COLO668 (cell line): ENCODE measurements around the gene ZFP30.
A peak's percentile ranks its signal among the peaks of the same experiment; 100 is the strongest.
"Not testable (repeated sequence)": the region's sequence is repeated elsewhere in the genome, so short reads cannot be mapped to it uniquely, and the experiment has no call there.

Experiments used
- DNase-seq: peaks from one replicate; lab custom pipeline; 2025; ENCODE audit not compliant: unreplicated experiment; lab: John Stamatoyannopoulos, UW

ZFP30 gene

DNA sequence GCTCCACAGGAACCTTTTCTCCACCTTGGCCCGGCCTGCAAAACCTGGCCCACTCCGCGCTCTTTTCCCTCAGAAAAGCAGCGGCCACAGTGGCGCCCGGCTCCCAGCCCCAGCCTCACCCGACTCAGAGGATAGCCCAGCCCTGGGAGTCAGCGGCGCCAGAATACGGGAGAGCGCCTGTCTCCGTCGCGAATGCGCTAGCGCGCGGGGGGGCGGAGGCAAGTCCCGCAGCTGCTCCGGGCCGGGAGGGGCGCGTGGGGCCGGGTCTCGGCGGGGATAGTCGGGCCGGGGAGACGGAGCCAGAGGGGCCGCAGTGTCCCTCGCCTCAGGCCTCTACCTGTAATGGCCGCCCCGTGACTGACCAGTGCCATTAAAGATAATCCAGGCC, at the start of gene ZFP30:
TSS of gene ZFP30 (minus strand) at position 165 of the 388 bp plus-strand sequence. CDS start 7,643 bp downstream, outside the sequence.
- peak; percentile 90 for DNase-seq

DNA sequence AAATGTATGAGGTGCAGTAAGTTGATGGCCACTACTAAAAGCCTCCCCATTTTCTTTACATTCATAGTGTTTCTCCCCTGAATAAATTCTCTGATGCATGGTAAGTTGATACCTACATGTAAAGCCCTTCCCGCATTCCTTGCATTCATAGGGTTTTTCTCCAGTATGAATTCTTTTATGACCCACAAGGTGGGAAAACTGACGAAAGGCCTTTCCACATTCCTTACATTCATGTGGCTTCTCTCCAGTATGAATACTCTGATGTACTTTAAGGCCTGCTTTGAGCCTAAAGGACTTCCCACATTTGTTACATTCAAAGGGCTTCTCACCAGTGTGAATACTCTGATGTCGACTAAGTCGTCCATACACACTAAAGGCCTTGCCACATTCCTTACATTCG, 43.8 kb upstream of the ZFP30 start:
- no peak for DNase-seq

DNA sequence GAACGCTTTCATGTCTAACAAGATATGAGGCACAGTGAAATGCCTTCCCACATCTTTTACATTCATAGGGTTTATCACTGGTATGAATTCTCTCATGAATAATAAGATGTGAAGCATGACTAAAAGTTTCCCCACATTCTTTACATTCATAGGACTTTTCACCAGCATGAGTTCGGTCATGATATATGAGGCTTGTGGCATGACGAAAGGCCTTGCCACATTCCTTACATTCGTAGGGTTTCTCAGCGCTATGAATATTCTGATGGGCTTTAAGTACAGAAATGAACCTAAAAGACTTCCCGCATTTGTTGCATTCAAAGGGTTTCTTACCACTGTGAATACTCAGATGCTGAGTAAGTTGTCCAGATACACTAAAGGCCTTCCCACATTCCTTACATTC, 43.0 kb upstream of the ZFP30 start:
- no peak for DNase-seq

DNA sequence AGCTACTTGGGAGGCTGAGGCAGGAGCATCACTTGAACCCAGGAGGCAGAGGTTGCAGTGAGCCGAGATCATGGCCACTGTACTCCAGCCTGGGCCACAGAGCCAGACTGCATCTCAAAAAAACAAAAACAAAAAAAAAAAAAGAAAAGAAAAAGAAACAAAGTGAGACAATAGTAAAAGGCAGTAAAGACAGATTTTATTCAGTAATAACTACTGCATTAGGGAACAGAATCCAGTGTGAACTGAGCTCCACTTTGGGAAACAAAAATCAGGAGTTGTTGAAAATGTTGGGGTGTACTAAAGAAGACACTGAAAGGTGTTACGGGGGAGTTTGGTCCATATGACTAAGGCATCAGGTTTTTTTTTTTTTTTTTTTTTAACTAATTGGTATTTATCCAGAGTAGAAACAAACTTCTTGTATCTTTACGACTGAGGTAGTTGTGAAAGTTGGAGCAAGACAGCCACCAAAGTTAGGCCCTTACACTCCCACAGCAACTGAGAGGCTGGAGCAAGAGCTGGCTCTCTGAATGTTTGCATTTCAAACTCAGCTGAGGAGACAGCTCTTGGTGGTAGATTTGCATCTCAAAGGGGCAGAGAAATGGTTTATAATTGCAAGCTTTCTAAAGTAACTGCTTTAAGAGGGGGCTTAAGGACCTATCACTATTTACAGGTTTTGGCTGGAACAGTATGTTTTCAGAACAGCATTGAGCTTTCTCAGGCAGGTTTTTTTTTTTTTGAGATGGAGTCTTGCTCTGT, 40.1 kb upstream of the ZFP30 start:
- no peak for DNase-seq

DNA sequence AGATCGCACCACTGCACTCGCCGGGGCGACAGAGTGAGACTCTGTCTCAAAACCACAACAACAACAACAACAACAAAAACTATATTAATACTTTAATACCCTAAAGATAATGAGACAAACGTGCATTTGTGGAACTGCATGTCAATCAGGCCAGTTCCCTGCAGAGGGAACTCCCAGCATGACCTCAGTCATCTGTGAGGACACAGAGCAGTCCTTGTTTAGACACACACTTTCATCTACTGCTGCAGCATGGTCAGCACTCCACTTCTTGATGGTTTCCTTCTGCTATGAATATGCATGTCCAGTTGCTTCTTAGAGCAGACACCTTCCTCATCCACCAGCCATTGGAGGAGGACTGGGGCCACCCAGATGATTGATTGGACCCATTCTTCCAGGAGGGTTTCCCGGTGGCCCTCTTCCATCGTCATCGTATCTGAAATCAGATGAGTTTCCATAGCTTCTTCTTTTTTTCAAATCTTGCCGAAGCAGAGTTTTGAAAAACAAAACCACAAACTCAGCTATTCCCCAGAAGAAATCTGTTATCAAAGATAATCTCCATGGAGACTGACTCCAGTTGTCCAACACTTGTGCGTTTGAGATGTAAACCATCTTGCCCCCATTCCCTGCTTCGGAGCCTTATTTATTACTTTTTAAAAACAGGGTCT, 37.8 kb upstream of the ZFP30 start:
- no peak for DNase-seq

DNA sequence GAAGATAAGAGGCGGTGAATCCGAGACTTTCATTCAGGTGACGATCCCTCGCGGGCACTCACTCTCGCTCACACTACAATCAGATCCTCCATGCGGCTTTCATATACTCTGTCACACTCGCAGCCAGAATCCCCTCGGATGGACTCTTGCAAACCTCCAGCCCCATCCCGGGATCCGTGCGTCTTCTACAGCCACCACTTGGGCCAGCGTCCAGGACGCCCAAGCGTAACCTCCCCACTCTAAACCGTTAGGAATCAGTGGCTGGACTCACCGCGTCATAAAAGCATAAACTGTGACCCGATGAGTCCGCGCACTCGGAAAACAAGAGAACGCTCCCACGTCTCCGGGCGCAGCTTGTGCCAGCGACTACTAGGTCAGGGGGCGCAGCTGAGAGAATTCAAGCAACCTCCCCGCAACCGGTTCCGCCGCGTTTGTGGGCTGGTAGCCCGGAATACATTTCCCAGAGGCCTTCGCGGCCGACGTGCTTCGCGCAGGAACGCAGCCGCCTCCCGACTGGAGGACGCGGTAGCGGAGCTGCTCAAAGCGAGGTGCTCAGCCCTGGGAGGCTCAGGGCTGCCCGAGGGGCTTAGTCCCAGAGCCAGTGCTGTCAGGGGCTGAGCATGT, 36.7 kb upstream of the ZFP30 start:
- DNase-seq = no peak

DNA sequence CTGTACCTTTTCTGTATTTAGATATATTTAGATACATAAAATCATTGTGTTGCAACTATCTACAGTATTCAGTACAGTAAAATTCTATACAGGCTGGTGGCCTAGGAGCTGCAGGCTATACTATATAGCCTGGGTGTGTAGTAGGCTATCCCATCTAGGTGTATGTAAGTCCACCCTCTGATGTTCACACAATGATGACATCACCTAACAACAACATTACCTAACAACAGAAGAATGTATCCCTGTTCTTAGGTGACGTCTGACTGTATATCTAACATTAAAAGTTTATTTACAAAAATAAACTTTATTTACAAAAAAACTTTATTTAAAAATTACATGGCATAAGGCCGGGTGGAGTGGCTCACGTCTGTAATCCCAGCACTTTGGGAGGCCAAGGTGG, 28.3 kb upstream of the ZFP30 start:
- DNase-seq = no peak

DNA sequence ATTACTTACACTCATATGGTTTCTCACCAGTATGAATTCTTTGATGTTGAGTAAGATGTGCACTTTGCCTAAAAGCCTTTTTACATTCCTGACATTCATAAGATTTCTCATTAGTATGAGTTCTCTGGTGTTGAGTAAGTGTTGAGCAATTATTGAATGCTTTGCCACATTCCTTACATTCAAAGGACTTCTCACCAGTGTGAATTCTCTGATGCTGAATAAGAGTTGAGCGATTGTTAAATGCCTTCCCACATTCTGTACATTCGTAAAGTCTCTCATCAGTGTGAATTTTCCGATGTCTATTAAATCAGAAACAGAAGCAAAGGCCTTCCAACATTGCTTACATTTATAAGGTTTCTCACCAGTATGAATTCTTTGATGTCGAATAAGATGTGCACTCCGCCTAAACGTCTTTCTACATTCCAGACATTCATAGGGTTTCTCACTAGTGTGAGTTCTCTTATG, 14.2 kb upstream of the ZFP30 start:
- no peak for DNase-seq

DNA sequence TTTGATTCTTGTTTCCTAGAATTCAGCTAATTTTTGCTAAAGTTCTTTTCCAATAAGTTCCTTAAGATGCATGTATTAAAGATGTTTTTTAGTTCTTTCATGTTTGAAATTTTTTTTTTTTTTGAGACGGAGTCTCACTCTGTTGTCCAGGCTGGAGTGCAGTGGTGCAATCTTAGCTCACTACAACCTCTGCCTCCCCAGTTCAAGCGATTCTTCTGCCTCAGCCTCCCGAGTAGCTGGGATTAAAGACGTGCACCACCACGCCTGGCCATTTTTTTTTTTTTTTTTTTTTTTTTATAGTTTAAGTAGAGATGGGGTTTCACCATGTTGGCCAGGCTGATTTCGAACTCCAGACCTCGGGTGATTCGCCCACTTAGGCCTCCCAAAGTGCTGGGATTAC, 1.9 kb upstream of the ZFP30 start:
- not testable (repeated sequence) for DNase-seq

DNA sequence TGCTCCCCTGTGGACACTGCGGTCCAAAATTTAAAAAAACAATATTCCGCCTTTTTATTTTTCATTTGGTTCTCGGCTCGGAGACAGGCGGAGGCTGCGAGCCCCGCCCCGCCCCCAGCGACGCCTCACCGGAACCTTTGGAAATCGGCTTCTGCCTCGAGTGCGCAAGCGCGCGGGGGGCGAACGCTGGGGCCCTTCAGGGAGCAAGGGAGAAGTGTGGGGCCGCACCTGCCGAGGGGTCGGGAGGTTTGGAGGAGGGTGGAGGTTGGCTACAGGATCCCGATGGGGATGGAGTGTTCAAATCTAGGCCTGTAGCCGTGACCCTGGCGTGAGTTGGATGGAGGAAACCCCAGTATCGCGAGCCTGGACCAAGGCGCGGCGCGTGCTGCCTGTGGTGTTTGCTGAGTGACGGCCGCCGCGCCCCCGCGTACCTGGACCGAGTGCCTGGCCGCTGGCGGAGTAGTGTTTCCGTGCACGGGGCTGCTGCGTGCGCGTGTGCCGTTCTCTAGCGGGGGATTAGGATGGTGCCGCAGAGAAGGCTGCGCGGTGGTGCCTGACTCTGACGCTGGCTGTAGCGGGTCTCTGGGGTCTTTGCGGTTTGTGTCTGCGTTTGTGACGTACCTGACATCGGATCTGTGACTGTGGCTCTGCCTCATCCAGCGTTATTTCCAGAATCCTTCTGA, 565 bp upstream of the ZFP30 start:
- DNase-seq = peak; percentile 94

DNA sequence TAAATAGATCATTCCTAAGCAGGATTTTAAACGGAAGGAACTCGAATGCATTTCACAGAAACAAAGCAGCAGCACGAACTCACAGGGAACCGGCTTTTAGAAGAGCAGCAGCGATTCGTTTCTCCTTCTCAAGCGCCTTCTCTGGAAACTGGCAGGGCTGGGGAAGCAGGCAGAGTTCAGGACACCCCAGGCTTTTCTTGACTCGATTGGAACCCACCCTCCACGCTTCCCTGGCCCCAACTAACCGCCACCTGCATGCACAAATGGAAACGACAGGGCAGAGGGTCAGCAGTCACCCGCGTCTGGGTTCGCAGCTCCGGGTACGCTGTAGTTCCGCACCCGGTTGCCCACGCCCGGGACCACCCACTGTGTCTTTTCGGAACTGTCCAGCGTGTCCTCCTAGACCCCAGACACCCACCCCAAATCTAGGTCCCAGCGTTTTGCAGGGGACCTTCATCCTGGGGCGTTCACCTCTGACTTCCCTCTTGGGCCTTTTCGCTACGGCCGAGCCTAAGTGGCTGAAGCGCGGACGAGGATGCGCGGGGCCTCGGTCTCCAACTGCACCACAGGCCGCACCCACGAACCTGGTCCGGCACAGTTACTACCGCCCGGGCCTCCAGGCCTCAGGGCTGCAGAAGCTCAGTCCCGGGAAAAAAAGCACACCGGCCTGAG, 500 bp downstream of the ZFP30 start:
- DNase-seq = peak; percentile 69

DNA sequence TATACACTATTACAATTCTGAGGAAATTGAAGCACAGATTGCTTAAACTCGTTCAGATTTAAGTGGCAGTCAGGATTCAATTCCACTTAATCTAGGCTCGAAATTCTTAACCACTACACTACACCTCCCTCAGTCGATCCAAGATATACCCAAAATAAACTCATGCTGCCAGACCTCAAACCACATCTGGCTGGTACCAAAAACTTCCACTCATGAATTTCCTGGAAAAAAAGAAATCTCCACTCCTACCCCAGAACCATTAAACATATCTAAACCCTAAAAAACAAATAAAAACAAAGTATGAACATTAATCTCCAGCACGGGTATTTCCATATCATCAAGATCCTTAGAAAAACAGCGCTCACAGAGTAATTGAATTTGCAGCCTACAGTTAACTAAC, 1.1 kb downstream of the ZFP30 start:
- DNase-seq = no peak

DNA sequence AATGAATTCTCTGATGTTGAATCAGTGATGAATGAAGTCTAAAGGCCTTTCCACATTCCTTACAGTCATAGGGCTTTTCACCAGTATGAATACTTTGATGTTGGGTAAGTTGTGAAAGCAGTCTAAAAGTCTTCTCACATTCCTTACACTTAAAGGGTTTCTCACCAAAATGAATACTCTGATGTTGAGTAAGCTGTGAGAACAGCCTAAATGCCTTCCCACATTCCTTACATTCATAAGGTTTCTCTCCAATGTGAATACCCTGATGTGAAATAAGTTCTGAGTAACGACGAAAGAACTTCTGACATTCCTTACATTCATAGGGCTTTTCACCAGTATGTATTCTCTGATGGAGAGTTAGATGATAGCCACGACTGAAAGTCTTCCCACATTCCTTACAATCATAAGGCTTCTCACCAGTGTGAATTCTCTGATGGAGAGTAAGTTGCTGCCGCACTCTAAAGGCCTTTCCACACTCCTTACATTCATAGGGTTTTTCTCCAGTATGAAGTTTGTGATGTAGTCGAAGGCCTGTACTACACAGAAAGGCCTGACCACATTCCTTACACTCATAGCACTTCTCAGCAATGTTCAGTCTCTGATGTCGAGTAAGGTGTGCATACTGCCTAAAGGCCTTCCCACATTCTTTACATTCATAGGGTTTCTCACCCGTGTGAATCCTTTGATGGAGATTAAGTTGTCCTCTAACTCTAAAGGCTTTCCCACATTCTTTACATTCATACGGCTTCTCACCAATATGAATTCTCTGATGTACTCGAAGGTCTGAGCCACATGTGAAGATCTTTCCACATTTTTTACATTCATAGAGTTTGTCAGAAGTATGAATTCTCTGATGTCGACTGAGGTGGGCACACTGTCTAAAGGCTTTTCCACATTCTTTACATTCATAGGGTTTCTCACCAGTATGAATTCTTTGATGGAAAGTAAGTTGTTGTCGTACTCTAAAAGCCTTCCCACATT, 19.9 kb downstream of the ZFP30 start:
- no peak for DNase-seq

DNA sequence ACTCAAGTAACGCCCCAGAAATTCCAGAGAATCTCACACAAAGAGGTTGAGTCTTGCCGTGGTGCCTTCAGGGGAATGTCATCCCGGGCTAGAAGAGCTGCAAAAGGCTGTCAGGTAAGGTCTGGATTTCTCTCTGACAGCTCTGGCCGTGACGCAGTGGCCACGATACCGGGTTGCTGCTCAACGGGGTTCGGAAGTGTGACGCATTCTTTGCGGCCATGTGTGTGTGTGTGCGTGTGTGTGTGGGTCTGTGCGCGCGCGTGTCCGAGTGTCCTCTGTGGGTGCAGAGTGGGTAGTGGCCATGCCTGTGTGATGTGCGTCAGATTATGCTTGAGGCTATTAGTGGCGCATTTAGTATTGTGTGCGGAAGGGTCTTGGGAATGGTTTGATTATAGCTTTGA, 60.3 kb downstream of the ZFP30 start:
- DNase-seq = peak; percentile 74

DNA sequence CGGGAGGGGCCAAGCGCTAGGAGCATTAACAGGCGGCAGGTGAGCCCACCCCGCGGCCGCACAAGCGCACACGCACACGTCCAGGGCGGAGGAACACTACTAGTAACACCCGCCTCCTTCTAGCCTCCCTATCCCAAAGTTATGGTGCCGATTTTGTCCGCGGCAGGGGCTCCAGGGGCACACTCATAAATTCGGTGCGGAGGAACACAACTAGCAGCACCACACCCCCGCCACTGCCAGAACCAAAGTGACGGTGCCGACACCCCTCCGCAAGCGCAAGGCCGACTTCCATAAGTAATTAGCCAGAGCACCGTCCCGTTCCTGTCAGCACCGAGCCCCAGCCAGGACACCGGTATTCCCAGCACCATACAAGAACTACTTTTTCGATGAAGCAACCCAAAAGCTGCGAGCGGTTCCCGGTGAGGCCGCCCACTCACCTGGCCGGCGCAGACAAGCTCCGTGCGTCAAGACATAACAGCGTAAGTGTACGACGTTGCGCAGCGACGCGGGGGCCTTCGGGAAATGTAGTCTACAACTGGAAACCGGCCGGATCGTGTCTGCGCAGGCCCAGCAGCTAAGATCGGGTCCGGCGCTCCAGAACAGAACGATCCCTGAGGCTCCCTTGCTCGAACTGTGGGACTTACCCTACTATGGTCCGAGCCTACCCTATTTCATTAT, 60.8 kb downstream of the ZFP30 start, which contains the start of the genes ZNF540 and ZNF571:
TSS of gene ZNF540 (plus strand) at position 573 of the 678 bp plus-strand sequence. CDS start 3,572 bp downstream, outside the sequence.
TSS of gene ZNF571 (minus strand) at position 489 of the 678 bp plus-strand sequence. CDS start 8,116 bp downstream, outside the sequence.
- peak; percentile 96 for DNase-seq

DNA sequence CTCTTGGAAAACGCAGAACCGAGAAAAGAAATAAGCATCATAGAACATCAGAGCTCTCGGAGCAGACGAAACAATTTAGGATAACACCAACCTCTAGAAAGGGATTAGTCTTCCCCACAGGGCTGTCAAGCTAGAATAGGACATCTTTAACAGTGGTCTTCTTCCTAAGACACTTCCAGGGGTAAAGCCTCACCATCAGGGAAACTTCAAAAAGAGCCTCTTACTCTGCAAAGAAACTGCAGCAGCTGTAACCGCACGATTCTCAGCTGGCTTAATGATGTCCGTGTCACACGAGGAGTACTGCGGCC, 61.3 kb downstream of the ZFP30 start:
- no peak for DNase-seq

DNA sequence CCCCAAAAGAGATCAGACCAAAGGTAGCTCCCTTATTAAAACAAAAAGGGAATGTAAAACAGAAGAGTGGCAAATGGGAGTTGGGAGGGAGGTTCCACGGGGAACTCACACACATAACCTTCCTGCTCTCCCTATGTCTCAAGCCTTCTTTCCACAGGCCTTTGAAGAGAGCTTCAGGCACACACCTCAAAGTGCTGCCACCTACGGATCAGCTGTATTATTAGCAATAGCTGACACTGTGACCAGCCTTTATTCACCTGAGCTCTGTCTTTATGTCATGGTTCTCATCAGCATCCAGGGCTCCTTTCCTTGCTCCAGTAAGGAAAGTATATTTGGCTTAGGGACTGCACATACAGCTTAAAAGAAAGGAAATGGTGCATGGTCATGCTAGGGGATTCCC, 71.9 kb downstream of the ZFP30 start:
- DNase-seq = no peak

DNA sequence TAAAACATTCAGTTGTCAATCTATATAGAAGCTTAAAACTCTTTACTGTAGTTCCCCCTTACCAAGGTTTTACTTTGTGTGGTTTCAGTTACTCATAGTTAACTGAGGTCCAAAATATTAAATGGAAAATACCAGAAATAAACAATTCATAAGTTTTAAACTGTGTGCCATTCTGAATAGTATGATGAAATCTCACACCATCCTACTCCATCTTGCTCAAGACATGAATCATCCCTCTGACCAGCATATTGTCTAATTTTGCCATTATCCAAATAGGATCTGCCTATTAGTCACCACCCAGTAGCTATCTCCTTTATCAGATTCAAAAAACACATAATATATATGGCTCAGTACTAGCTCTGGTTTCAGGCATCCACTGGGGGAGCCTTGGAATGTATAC, 83.1 kb downstream of the ZFP30 start:
- no peak for DNase-seq

DNA sequence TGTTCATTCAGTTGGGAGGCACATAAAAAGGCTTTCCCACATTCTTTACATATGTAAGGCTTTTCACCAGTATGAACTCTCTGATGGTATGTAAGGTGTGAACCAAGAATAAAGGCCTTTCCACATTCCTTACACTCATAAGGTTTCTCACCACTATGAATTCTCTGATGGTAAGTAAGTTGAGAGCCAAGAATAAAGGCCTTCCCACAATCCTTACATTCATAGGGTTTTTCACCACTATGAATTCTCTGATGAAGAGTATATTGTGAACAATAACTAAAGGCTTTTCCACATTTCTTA, 89.9 kb downstream of the ZFP30 start:
- no peak for DNase-seq
